HG03196 (cell line): ENCODE data around the gene ARSD.
"Not testable (repeated sequence)": the region's sequence is repeated elsewhere in the genome, so short reads cannot be mapped to it uniquely, and the experiment has no call there.

Source experiments
- ATAC-seq: cut with Tn5 transposase; IDR thresholded peaks from one replicate; pipeline ENCODE4 v1.9.1; 2021; ENCODE audit not compliant: unreplicated experiment

ARSD gene

GRCh38 chrX:2934715-2935710 is 5.9 kb upstream of the ARSD start:
- no peak for ATAC-seq

GRCh38 chrX:2933125-2933900 is 4.2 kb upstream of the ARSD start:
- ATAC-seq, result no peak

- no peak for ATAC-seq
These were observed 2.5 kb upstream of the ARSD start for GRCh38 chrX:2931612-2932011.

- ATAC-seq, result no peak
These were observed 2.0 kb upstream of the ARSD start for GRCh38 chrX:2931155-2931554.

- ATAC-seq, result no peak
These were observed 952 bp downstream of the ARSD start for GRCh38 chrX:2928191-2928582.

- ATAC-seq, result no peak
These were observed 2.4 kb downstream of the ARSD start for GRCh38 chrX:2926664-2927275.

GRCh38 chrX:2926255-2926654 is 2.9 kb downstream of the ARSD start:
- ATAC-seq, result not testable (repeated sequence)

- no peak for ATAC-seq
These were observed 5.0 kb downstream of the ARSD start for GRCh38 chrX:2924151-2924550.

GRCh38 chrX:2921750-2922149 is 7.4 kb downstream of the ARSD start:
- ATAC-seq, result no peak

- no peak for ATAC-seq
These were observed 7.9 kb downstream of the ARSD start for GRCh38 chrX:2921193-2921592.

GRCh38 chrX:2917767-2918166 is 11.4 kb downstream of the ARSD start:
- ATAC-seq, result no peak

GRCh38 chrX:2913118-2913517 is 16.0 kb downstream of the ARSD start:
- no peak for ATAC-seq

GRCh38 chrX:2910109-2910508 is 19.0 kb downstream of the ARSD start:
- no peak for ATAC-seq

GRCh38 chrX:2908125-2908685 is 20.9 kb downstream of the ARSD start:
- no peak for ATAC-seq

- ATAC-seq, result no peak
These were observed 21.8 kb downstream of the ARSD start for GRCh38 chrX:2907295-2907694.

GRCh38 chrX:2903366-2903765 is 25.8 kb downstream of the ARSD start:
- ATAC-seq, result no peak

GRCh38 chrX:2902841-2903240 is 26.3 kb downstream of the ARSD start:
- ATAC-seq, result no peak

- no peak for ATAC-seq
These were observed 27.6 kb downstream of the ARSD start for GRCh38 chrX:2901367-2902036.

GRCh38 chrX:2898846-2899512 is 30.2 kb downstream of the ARSD start:
- ATAC-seq, result no peak
